Activated T-cell treated with anti-CD3 and anti-CD28 coated beads for 1 hour (primary cell): Measurements from ENCODE around the gene ZNF775.

Experiments
- DNase-seq: peaks from one replicate; pipeline ENCODE4 v3.0.0-alpha.2; 2020; ENCODE audit warnings: low read depth

The ZNF775 gene

DNA sequence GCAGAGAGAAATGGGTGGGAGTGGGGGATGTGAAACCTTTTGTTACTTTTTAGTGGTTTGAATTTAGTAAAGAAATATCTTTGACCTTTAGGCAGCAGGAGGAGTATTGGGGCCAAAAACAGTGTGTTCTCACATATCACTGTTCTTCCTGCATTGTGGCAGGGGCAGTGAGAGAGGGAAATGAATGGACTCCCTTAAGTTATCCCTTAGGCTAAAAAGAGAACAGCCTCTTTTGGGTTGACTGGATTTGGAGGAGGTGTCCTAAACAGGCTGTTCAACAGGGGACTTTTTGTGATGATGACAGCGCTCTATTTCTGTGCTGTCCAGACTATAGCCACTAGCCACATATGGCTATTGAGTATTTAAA, 22.3 kb downstream of the ZNF775 start:
- no peak for DNase-seq

DNA sequence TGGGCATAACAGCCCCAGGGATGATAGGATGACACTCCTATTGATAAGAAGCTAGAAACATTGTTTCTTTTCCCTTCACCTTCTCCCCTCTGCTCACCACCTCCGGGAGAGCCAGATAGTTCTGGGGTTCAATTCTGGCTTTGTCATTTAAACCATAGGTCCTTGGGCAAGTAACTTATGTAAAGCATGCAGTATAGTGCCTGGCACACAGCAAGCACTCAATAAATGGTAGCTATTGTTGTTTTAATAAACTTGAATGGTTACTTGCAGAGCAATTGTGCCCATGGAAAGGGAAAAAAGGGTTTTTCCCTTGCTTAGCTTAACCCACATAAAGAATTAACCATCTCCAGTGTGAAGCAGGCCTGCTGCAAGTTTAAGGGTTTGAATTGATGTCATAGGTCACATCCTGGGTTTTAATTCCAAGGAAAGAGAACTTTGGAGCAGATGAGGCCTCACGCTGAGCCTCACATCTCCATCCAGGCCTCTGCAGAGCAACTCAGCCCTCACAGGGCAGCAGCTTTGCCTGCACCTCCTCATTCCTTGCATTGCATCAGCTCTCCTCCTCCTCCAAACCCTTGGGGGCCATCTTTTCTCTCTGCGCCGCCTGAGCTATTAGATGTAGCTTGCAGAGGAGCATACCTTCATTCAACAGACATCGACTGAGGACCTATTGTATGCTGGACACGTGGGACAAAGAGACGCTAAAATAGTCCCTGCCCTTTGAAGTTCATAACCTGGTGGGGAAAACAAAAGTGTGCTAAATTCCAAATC, 22.9 kb downstream of the ZNF775 start:
- DNase-seq: no peak

DNA sequence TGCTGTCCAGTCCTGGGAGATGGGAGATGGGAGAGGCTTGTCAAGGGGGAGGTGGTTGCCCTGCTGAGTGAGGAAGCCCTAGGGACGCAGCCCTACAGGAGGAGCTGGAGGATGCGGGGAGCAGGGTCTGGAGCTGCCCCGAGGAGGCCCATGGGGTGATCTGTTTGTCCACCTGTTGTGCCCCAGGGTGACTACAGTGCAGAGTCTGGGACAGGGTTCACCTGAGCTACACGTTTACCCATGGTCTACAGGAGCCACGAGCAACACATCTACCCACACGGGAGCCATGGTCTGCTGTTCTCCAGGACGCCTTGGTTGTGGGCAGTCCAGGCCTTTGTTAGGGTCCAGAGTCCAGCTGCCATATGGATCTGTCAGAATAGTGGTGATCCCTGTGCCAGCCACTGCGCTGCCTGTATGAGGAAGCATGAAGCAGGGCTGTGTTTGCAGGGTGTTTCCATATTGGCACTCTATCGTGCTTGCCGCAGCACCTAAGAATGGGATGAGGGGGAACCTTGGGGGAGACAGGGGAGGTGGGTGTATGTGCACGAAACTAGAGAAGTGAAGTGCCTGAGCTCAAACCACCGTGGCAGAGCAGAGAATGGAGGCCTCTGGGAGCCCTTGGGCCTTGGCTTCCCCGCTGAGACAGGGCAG, 23.7 kb downstream of the ZNF775 start:
- DNase-seq: no peak

DNA sequence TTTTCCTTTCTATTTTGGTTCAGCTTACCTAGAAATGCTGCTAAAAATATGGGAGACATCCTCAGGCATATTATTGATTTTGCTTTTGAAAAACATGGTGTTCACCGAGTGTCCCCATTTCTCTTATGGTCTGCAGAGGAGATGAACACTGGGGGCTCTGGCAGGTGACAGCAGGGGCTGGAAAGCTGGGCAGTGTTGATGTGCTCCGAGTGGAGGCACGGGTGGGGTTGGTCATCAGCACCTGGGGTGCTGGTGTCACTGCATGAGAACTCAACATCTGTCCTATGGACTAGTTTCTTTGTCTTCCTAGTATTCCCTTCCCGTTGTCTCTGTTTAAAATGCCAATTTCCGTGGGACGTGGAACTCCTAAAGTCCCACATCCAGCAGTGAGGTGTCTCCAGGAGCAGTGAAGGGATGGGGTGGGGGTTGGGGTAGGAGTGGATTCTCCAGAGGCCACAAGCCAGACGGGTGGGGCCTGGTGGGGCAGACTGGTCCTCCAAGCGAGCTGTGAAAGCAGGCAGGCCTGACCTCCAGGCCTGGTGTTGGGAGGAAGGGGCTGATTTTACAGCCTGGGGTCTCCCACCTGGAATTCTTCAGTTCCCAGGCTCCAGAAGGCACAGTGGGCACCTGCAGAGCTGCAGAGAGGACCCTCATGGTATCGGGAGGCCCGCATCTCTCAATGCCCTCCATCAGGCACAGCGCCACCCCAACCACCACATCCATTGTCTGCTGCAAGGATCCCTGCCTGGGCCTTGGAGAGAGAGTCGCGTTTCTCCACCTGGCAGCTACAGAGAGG, 24.4 kb downstream of the ZNF775 start:
- DNase-seq: no peak

DNA sequence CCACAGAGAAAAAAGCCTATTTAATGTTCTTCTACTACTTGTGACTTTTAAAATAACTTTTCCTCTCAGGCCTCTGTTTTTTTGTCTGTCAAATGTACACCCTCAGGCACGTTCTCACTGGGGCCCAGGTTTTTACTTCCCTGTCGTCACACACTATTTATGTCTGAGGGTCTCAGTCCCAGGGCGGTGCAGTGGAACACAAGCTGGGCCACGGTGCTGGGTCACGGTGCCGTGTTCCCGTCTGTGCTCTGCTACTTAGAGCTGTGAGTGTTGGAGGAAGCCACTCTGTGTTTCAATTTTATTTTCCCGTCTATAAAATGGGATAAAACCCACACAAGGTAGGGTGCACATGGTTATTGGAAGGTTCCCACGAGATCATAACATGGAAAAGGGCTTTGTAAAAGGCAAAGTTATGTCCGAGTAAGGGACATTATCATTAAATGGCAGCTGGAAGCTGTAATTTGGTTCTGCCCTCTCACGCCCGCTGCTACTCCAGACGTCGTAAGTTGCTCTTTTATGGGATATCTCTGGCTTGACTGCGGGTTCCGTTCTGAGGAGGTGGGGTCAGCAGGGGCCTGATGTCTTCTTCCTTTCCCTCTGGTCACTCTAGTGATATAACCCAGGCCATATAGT, 25.2 kb downstream of the ZNF775 start:
- DNase-seq: no peak

DNA sequence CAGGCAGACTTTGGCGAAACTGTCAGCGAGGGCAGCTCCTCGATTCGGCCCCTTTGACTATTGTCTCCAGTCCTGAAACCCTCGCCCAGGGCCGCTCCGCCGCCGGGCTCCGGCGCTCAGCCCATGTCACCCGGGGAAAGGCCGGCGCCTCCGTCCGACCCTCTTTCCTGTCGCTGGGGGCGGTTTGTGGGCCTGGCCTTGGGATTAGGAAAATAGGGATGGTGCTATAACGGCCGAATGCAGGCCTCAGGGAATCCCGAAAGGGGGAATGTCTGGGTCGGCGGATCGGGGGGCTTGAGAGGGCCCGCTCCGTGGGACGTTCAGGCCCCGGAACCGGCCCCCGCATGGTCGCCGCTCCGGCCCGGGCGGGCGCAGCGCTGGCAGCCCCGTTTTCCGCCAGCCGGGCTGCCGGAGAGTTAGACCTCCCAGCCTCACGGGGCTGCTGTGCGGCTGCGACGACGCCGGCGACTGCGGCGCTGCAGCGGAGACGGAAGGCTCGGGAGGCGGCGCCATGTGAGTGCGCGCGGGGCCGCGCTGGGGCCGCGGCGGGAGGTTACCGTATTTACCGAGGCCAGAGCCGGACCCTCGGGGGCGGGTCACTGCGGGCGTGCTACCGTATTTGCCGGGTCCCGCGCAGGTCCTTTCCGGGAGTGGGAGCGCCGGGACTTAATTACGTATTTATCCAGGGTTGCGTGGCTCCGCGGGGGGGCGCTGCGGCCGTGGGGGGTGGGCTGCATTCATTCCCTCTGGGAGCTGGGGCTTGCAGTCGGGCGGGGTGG, 25.9 kb downstream of the ZNF775 start:
- peak; percentile 59 for DNase-seq

DNA sequence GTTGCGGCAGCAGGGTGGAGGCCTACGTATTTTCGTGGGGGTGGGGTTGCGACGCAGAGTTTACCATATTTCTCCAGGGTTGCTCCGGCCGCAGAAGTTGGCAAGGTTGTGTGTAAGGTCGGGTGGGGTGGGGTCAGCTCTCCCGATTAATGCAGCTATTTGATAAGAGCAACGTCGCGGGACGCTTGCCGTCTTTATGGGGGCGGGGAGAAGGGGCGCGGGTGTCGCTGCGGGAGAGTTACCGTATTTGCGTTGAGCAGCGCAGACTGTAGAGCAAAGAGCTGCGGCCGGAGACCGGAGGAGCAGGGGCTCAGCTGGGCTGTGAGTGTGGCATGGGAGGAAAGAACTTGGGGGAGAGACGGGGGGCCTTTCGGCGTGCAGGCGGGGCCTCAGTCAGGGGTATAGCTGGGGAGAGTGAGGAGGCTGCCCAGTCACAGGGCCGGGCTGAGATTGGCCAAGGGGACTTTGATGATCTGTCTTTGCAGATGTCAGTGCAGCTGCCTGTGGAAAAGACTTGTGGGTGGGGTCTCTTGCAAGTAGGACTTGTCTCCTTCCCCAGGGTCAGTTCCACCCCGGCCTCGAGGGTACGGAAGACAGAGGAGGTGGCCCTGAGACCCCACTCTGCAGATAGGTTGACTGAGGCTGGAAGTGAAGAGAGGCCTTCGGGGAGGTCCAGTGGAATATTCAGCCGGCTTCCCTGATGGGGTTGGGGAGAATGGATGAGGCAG, 26.6 kb downstream of the ZNF775 start:
- DNase-seq: no peak

DNA sequence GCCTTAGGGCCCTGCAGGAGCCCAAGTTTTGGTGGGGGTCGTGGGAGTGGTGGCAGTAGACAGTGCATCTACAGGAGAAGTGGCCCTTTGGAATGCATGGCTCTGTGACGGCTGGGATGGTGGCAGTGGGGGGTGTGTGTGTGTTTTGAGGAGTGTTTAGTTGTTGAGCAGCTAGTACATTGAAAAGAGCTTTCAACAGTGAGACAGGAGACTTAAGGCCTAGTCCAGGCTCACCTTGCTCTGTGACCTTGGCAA, 27.1 kb downstream of the ZNF775 start:
- DNase-seq: no peak

DNA sequence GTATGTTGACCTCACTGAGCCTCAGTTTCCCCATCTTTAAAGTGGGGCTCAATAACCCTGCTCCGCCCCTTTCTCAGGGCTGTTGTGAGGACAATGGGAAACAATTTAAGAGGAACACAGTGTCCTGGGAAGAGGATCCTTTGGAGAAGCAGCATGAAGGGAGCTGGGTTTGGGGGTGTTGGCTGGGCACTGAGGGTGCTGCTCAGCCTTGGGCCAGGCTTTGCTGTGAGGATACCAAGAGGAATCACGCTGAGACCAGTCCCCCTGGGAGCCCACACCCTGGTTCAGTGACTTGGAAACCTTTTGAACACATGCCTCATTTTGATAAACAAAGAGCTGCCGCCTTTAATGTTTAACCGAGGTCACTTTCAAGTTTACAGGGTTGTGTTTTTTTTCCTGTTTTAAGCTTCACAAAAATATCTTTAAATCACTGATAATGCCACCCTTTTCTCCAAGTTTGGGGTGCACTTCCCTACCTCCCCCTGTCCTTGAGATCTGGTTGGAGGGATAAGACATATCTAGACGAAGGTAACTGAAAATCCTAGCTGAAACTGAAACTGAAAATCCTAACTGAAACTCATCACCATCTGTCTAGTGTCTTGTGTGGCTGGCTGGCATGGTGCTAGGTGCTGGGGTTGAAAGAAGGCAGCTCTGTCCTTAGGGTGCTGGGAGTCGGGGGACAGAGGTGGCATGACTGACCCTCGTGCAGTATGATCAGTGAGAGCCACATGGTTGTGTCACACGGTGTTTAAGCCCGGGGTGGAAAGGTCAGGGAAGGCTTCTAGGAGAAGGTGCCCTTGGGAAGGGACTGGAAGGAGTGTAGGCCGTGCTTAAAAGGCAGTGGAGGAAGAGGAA, 27.7 kb downstream of the ZNF775 start:
- no peak for DNase-seq

DNA sequence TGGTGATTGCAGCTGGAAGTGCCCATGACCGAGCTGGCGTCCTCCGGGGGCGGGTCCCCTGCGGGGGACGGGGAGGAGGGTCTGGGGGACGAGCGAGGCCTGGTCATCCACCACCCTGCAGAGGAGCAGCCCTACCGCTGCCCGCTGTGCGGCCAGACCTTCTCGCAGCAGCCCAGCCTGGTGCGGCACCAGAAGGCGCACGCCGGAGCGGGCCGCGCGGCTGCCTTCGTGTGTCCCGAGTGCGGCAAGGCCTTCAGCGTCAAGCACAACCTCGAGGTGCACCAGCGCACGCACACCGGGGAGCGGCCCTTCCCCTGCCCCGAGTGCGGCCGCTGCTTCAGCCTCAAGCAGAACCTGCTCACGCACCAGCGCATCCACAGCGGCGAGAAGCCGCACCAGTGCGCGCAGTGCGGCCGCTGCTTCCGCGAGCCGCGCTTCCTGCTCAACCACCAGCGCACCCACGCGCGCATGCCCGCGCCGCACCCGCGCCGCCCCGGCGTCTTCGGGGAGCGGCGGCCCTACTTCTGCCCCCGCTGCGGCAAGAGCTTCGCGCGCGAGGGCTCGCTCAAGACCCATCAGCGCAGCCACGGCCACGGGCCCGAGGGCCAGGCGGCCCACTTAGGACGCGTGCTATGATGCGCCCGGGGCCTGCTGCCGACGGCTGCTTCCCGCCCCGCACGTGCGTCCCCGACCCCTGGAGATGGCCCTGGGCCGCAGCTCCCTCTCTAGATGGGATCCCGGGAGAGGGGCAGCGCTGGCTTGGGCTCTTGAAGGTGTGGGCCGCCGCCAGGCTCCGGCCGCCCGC, 28.7 kb downstream of the ZNF775 start:
- DNase-seq: no peak

DNA sequence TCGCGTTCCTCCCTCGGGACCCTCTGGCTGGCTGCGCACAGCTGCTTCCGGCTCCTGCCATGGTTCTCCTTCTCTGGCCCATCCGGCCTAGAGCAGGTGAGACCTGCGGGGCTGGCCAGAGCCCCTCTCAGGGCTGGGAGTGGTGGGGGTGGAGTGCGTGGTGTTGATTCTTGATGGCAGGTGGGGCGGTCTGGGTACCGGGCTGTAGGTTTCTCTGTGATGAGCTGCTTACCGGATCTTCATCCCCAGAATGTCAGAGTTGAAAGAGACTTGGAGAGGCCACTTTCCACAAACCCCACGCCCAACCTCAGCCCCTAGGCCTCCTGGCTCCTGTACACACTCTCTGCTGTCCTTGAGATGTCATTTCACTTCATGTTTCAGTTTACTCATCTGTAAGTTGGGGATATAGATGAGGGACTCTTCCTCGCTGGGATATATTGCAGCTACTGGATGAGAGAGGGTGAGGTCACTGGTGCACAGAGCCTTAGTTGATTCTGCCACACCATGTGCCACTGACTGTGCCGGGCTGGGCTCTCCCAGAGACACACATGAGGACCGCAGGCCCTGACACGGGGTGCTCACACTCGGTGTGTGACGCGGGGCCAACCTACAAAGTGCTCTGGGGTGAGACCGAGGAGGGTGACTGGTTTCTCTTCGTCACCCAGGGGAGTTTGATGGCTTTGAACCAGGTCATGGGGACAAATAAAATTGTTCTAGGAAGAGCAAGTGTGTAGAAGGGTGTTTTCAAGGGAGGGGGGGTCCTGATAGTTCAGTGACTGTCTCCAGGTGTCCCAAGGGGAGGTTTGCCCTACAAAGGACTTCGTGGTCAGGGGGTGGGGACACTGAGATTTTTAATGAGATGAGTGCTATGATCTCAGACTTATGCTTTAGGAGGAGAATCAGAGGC, 29.5 kb downstream of the ZNF775 start:
- no peak for DNase-seq

DNA sequence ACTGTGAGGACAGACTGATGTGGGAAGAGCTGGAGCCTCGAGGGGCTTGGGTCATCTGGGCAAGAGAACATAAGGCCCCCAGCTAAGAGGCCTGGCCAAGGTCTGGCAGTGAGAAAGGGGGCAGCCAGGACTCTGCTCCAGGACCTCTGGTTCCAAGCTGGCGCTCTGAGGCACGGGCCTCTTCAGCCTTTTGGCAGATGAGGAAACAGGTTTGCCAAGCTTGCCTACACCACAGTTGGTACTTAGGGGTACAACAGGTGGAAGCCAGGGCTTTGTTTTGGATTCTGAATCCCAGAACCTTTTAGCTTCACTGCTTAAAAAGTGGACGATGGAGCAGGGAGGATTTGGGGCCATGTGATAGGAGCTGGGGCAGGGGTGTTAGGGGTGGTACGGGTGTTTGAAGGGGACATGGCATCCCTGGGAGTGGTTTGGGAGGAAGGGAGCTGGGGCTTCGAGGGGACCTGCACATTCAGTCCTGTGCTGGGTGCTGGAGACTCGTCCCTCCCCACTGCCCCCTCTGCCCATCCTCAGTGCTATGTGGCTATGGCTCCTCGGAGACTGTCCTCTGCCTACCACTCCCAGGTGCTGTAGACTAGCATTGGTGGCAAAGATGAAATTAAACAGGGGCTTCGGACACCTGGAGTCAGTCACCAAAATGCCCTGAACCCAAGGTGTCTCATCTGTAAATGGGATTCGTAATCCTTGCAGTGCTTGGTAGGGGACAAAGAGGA, 30.3 kb downstream of the ZNF775 start:
- DNase-seq: no peak

DNA sequence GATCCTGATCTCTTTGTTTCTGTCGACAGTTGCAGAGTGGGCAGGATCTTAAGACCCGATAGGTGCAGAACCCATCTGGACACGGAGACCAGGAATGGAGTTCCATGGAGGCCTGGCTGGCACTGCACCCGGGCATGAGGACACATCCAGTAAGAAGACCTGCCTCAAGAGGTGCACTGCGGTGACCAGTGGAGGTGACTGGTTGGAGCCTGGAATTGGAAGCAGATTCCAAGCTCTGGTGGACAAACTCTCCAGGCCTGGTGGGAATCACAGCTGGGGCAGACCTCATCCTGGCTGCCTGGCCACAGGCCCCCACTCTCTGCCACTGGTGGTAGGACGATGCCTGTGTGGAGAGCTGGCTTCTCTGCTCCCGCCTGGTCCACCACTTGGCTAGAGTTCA, 31.0 kb downstream of the ZNF775 start:
- no peak for DNase-seq

DNA sequence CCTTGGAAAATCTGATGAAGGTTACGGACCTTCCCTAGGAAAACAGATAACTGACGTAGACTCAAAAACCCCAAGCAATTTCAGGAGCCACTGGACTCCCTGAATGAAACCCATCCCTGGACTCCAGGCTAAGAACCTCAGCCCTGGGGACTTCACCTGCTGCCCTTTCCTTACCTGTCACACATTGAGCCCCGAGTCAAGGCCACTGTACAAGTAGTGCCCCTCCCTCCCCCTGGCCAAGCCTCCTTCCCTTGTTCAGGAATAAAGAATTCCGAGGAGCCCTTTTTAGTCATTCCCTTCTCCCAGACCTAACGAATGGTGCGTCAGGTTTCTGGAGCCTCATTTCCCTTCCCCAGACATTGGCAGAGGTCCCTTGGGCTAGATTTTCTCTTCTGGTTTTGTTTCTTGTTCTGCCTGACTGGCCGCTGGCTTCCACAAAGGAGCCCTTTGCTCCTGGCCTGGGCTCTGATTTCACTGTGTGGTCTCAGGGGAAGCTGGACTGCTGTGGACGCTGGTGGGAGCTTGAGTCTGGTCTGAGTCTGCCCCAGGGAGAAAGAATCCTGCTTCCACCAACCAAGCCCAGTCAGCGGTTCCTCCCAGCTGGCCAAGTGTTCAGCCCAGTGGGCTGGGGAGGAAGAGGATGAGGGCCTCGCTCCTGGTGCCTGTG, 31.7 kb downstream of the ZNF775 start:
- DNase-seq: no peak

DNA sequence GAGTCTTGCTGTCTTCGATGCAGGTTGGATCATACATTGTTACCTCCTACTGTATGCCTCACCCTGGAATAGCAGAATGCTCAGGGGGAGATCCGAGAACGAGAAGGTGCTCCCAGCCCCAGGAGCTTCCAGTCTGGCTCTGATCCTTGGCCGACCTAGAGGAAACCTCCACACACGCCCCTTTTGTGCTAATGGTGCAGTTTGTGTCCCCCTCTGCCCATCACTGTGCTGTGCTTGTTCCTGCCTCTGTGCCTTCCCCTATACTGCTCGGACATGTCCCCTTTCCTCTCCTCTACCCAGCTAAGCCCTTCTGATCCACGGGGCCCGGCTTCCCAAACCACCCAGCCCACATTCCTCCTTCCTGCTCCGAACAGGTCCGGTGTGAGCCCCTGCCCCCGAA, 32.5 kb downstream of the ZNF775 start:
- no peak for DNase-seq

DNA sequence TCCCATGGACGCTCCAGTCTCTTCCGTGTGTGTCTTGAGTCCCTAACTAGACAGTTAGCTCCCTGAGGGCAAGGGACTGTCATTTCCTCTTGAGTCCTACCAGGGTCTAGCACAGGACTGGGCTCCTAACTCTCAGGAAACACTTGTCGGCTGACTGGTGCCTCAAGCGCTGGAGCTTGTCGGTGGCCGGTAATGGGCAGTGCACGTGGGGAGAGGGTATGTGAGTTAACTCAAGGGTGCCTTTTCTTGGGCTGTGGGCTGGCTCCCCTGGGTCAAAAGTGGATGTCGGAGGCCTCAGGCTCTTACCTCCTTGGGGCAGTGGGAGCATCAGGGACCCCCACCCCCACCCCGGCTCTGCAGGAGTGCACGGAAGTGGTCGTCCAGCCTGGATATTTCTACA, 32.9 kb downstream of the ZNF775 start:
- DNase-seq: no peak
